ENCODE measurements around the gene TCTN1.

DNA sequence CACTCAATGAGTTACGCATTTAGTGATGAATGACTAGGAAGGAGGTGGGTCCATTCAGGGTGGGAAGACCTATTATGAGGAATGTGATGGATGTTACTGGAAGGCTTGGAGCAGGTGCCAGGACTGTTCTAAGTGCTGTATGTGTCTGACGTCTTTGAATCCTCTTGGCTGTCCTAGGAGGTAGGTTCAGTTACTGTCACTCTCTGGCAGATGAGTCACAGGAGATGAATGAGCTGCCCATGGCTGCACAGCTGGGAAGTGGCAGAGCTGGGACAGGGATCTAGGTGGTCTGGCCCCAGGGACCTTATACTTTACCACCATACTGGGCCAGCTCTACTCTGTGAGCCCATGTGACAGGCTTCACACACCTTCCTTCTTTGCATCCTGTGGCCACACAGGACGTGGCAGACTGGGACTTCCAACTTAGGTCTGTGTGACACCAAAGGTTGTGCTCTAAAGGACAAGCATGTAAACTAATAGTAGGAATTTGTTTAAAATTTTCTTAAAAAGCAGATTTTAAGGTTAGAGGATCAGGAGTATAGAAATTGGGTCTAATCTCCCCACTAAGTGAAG, 24.0 kb downstream of the TCTN1 start:
- TF ChIP-seq, protein P1, sequence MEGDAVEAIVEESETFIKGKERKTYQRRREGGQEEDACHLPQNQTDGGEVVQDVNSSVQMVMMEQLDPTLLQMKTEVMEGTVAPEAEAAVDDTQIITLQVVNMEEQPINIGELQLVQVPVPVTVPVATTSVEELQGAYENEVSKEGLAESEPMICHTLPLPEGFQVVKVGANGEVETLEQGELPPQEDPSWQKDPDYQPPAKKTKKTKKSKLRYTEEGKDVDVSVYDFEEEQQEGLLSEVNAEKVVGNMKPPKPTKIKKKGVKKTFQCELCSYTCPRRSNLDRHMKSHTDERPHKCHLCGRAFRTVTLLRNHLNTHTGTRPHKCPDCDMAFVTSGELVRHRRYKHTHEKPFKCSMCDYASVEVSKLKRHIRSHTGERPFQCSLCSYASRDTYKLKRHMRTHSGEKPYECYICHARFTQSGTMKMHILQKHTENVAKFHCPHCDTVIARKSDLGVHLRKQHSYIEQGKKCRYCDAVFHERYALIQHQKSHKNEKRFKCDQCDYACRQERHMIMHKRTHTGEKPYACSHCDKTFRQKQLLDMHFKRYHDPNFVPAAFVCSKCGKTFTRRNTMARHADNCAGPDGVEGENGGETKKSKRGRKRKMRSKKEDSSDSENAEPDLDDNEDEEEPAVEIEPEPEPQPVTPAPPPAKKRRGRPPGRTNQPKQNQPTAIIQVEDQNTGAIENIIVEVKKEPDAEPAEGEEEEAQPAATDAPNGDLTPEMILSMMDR (IDR thresholded peaks at IDR 0.05) = no peak
- no peak for TF ChIP-seq EZH2 (IDR thresholded peaks at IDR 0.05; ENCODE audit: borderline replicate concordance, insufficient read depth, low read depth, low read length, poor library complexity, severe bottlenecking)
